ENCODE measurements around the gene DIRAS2.
"Not testable (repeated sequence)": the region's sequence is repeated elsewhere in the genome, so short reads cannot be mapped to it uniquely, and the experiment has no call there.

DIRAS2 gene

GRCh38 chr9:90656876-90657275 lies 14.3 kb upstream of the DIRAS2 start:
- not testable (repeated sequence) for H3K27ac ChIP-seq (ENCODE audit: low read length, poor library complexity, severe bottlenecking); H3K14ac ChIP-seq (ENCODE audit: low read length in 2 of 2); H3K9ac ChIP-seq (ENCODE audit: low read length); H3K4me3 ChIP-seq (ENCODE audit: insufficient read depth in 1 of 2, low read depth in 1 of 2, low read length in 2 of 2); H3K79me1 ChIP-seq (replicated peaks; ENCODE audit: low read length, poor library complexity, severe bottlenecking); H4K91ac ChIP-seq (ENCODE audit: low read length); H2AK5ac ChIP-seq (ENCODE audit: low read length, severe bottlenecking); H3K18ac ChIP-seq (ENCODE audit: low read depth in 1 of 2, low read length in 2 of 2); H3K4me2 ChIP-seq (ENCODE audit: low read length, poor library complexity, severe bottlenecking); H3K4ac ChIP-seq (ENCODE audit: low read depth in 1 of 2, low read length in 2 of 2); H2BK12ac ChIP-seq (ENCODE audit: low read length in 2 of 2); H2BK15ac ChIP-seq (ENCODE audit: low read depth, poor library complexity, severe bottlenecking); H3K36me3 ChIP-seq (ENCODE audit: control insufficient read depth in 1 of 2, insufficient read depth in 2 of 2, low read depth in 1 of 2, low read length in 2 of 2); H2AFZ ChIP-seq (ENCODE audit: low read depth, low read length); H2BK120ac ChIP-seq (ENCODE audit: low read depth, low read length); H2BK5ac ChIP-seq (ENCODE audit: low read depth, low read length, poor library complexity, severe bottlenecking); H4K8ac ChIP-seq (ENCODE audit: low read length); H3K23ac ChIP-seq (ENCODE audit: low read length in 2 of 2); H3K27me3 ChIP-seq (ENCODE audit: control insufficient read depth in 1 of 2, insufficient read depth in 1 of 2, low read length in 2 of 2); H3K9me3 ChIP-seq (ENCODE audit: control insufficient read depth, low read length); H3K4me1 ChIP-seq (ENCODE audit: control insufficient read depth, insufficient read depth, low read depth, low read length); DNase-seq
- 98% methylated on average over 6 of the region's 6 CpGs for WGBS

DNA sequence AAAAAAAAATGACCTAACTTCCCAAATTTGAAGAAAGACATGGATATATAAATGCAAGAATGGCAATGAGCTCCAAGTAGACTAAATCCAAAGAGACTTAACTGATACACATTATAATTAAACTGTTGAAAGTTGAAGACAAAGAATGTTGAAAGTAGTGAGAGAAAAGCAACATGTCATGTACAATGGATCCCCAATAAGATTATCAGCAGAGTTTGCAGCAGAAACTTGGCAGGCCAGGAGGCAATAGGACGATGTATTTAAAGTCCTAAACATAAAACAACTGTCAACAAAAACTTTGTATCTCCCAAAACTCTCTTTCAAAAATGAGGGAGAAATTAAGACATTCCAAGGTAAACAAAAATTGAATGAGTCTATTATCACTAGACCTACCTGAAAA lies 8.6 kb upstream of the DIRAS2 start:
- H3K27me3 ChIP-seq (ENCODE audit: control insufficient read depth in 1 of 2, insufficient read depth in 1 of 2, low read length in 2 of 2), result peaks cover 0 to 21% of the 10 kb centered on the region in 2 experiments
- WGBS, result no CpG with 5 or more reads among the region's 1 CpG
- H3K79me1 ChIP-seq (replicated peaks; ENCODE audit: low read length, poor library complexity, severe bottlenecking), result no peaks in the 10 kb centered on the region
- H3K4ac ChIP-seq (ENCODE audit: low read depth in 1 of 2, low read length in 2 of 2), result no peak overlapping the region
- no peak overlapping the region for H3K9ac ChIP-seq (ENCODE audit: low read length)
- H4K91ac ChIP-seq (ENCODE audit: low read length), result no peak overlapping the region
- H2AFZ ChIP-seq (ENCODE audit: low read depth, low read length), result no peak overlapping the region
- no peak overlapping the region for H3K14ac ChIP-seq (ENCODE audit: low read length in 2 of 2)
- H3K36me3 ChIP-seq (ENCODE audit: control insufficient read depth in 1 of 2, insufficient read depth in 2 of 2, low read depth in 1 of 2, low read length in 2 of 2), result no peaks in the 10 kb centered on the region
- H3K18ac ChIP-seq (ENCODE audit: low read depth in 1 of 2, low read length in 2 of 2), result no peak overlapping the region
- no peak overlapping the region for H3K27ac ChIP-seq (ENCODE audit: low read length, poor library complexity, severe bottlenecking)
- no peak overlapping the region for H2BK5ac ChIP-seq (ENCODE audit: low read depth, low read length, poor library complexity, severe bottlenecking)
- no peak overlapping the region for H2BK15ac ChIP-seq (ENCODE audit: low read depth, poor library complexity, severe bottlenecking)
- no peak overlapping the region for H3K4me2 ChIP-seq (ENCODE audit: low read length, poor library complexity, severe bottlenecking)
- H4K8ac ChIP-seq (ENCODE audit: low read length), result no peak overlapping the region
- no peak overlapping the region for H2BK12ac ChIP-seq (ENCODE audit: low read length in 2 of 2)
- H2AK5ac ChIP-seq (ENCODE audit: low read length, severe bottlenecking), result no peak overlapping the region
- H3K23ac ChIP-seq (ENCODE audit: low read length in 2 of 2), result no peak overlapping the region
- H3K9me3 ChIP-seq (ENCODE audit: control insufficient read depth, low read length), result peaks cover 26% of the 10 kb centered on the region
- no peaks in the 10 kb centered on the region for H3K4me1 ChIP-seq (ENCODE audit: control insufficient read depth, insufficient read depth, low read depth, low read length)
- H3K4me3 ChIP-seq (ENCODE audit: insufficient read depth in 1 of 2, low read depth in 1 of 2, low read length in 2 of 2), result no peak overlapping the region
- H2BK120ac ChIP-seq (ENCODE audit: low read depth, low read length), result no peak overlapping the region
- no peak for DNase-seq

DNA sequence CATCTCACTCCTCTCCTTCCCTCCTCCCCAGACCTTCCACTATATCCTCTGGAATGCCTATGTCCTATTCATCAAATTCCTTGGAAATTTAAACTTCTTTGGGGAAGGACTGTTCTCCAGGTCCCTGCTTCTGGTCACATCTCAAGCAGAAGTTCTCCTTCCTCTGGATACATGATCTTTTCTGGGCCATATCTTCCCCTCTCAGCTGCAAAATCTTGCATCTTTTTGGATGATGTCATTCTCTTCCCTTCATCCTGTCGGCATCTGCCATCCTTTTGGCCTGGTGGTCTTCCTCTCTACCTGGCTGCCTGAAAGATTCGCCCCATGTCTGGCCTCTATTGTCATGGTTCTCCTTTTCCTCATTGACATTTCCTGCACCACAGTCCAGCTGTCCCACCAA lies 5.2 kb upstream of the DIRAS2 start:
- Histone ChIP-seq H3K79me1 (replicated peaks; ENCODE audit: low read length, poor library complexity, severe bottlenecking) (peaks cover 2% of the 10 kb centered on the region), H3K9me3 (ENCODE audit: control insufficient read depth, low read length) (peaks cover 21% of the 10 kb centered on the region), H2BK12ac (ENCODE audit: low read length in 2 of 2) (no peak overlapping the region), H3K4ac (ENCODE audit: low read depth in 1 of 2, low read length in 2 of 2) (no peak overlapping the region), H4K91ac (ENCODE audit: low read length) (no peak overlapping the region), H3K4me3 (ENCODE audit: insufficient read depth in 1 of 2, low read depth in 1 of 2, low read length in 2 of 2) (no peak overlapping the region), H3K9ac (ENCODE audit: low read length) (no peak overlapping the region), H2AK5ac (ENCODE audit: low read length, severe bottlenecking) (no peak overlapping the region), H2BK120ac (ENCODE audit: low read depth, low read length) (no peak overlapping the region), H3K27me3 (ENCODE audit: control insufficient read depth in 1 of 2, insufficient read depth in 1 of 2, low read length in 2 of 2) (peaks cover 0 to 43% of the 10 kb centered on the region in 2 experiments), H3K4me1 (ENCODE audit: control insufficient read depth, insufficient read depth, low read depth, low read length) (peaks cover 2% of the 10 kb centered on the region), H2BK5ac (ENCODE audit: low read depth, low read length, poor library complexity, severe bottlenecking) (no peak overlapping the region), H3K4me2 (ENCODE audit: low read length, poor library complexity, severe bottlenecking) (no peak overlapping the region), H3K36me3 (ENCODE audit: control insufficient read depth in 1 of 2, insufficient read depth in 2 of 2, low read depth in 1 of 2, low read length in 2 of 2) (no peaks in the 10 kb centered on the region), H3K23ac (ENCODE audit: low read length in 2 of 2) (no peak overlapping the region), H4K8ac (ENCODE audit: low read length) (no peak overlapping the region), H3K14ac (ENCODE audit: low read length in 2 of 2) (no peak overlapping the region), H2BK15ac (ENCODE audit: low read depth, poor library complexity, severe bottlenecking) (no peak overlapping the region), H3K27ac (ENCODE audit: low read length, poor library complexity, severe bottlenecking) (no peak overlapping the region), H3K18ac (ENCODE audit: low read depth in 1 of 2, low read length in 2 of 2) (no peak overlapping the region), H2AFZ (ENCODE audit: low read depth, low read length) (no peak overlapping the region)
- DNase-seq, result no peak
- WGBS, result 76% methylated on average over 2 of the region's 2 CpGs

DNA sequence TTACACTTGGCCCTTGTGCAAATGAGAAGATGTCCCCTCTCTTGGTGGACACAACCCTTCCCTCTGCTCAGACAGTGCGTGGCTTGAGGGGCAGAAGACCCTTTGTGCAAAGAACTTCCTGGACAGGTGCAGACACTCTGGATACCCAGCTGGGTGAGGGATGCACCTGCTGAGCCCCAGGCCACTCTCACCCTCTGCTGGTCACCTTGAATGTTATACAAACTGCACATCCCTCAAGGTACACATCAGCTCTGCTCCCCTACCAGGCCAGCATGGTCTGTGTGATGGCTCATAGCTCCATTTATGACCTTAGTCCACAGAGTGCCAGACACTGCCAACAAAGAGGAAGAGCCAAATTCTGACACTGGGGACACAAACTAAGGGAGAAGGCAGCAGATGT lies 3.1 kb upstream of the DIRAS2 start:
- Histone ChIP-seq H2BK12ac (ENCODE audit: low read length in 2 of 2) (no peak overlapping the region), H3K9me3 (ENCODE audit: control insufficient read depth, low read length) (peaks cover 14% of the 10 kb centered on the region), H3K79me1 (replicated peaks; ENCODE audit: low read length, poor library complexity, severe bottlenecking) (peaks cover 2% of the 10 kb centered on the region), H2BK120ac (ENCODE audit: low read depth, low read length) (no peak overlapping the region), H3K4me2 (ENCODE audit: low read length, poor library complexity, severe bottlenecking) (no peak overlapping the region), H2BK15ac (ENCODE audit: low read depth, poor library complexity, severe bottlenecking) (no peak overlapping the region), H3K4me3 (ENCODE audit: insufficient read depth in 1 of 2, low read depth in 1 of 2, low read length in 2 of 2) (no peak overlapping the region), H4K8ac (ENCODE audit: low read length) (no peak overlapping the region), H3K4ac (ENCODE audit: low read depth in 1 of 2, low read length in 2 of 2) (no peak overlapping the region), H3K27me3 (ENCODE audit: control insufficient read depth in 1 of 2, insufficient read depth in 1 of 2, low read length in 2 of 2) (peaks cover 0 to 61% of the 10 kb centered on the region in 2 experiments), H3K36me3 (ENCODE audit: control insufficient read depth in 1 of 2, insufficient read depth in 2 of 2, low read depth in 1 of 2, low read length in 2 of 2) (no peaks in the 10 kb centered on the region), H3K27ac (ENCODE audit: low read length, poor library complexity, severe bottlenecking) (no peak overlapping the region), H2AK5ac (ENCODE audit: low read length, severe bottlenecking) (no peak overlapping the region), H4K91ac (ENCODE audit: low read length) (no peak overlapping the region), H3K4me1 (ENCODE audit: control insufficient read depth, insufficient read depth, low read depth, low read length) (peaks cover 2% of the 10 kb centered on the region), H3K23ac (ENCODE audit: low read length in 2 of 2) (no peak overlapping the region), H2AFZ (ENCODE audit: low read depth, low read length) (no peak overlapping the region), H2BK5ac (ENCODE audit: low read depth, low read length, poor library complexity, severe bottlenecking) (no peak overlapping the region), H3K18ac (ENCODE audit: low read depth in 1 of 2, low read length in 2 of 2) (no peak overlapping the region), H3K9ac (ENCODE audit: low read length) (no peak overlapping the region), H3K14ac (ENCODE audit: low read length in 2 of 2) (no peak overlapping the region)
- DNase-seq, result no peak
- 52% methylated on average over 1 of the region's 1 CpG for WGBS
